ENCODE measurements around the gene HMX3.

The HMX3 gene

GRCh38 chr10:123134915-123135414 lies 805 bp upstream of the HMX3 start:
- DNase-seq: no peak

- DNase-seq: no peak
Observed at GRCh38 chr10:123136221-123136805, 543 bp downstream of the HMX3 start.

- DNase-seq: peak; percentile 13
Observed at GRCh38 chr10:123136806-123137642, 1.3 kb downstream of the HMX3 start.

GRCh38 chr10:123139165-123139520 lies 3.4 kb downstream of the HMX3 start:
- DNase-seq: no peak

- no peak for DNase-seq
Observed at GRCh38 chr10:123139521-123140163, 3.9 kb downstream of the HMX3 start.

- peak; percentile 9 for DNase-seq
Observed at GRCh38 chr10:123140164-123140982, 4.6 kb downstream of the HMX3 start.

GRCh38 chr10:123140983-123141390 lies 5.2 kb downstream of the HMX3 start:
- DNase-seq: no peak

GRCh38 chr10:123141791-123142700 lies 6.3 kb downstream of the HMX3 start:
- no peak for DNase-seq

GRCh38 chr10:123142701-123143161 lies 7.0 kb downstream of the HMX3 start:
- no peak for DNase-seq

- no peak for DNase-seq
Observed at GRCh38 chr10:123143162-123143824, 7.5 kb downstream of the HMX3 start.

GRCh38 chr10:123143825-123144168 lies 8.0 kb downstream of the HMX3 start:
- DNase-seq: no peak

GRCh38 chr10:123144697-123145541 lies 9.1 kb downstream of the HMX3 start:
- no peak for DNase-seq

GRCh38 chr10:123145542-123146012 lies 9.8 kb downstream of the HMX3 start:
- no peak for DNase-seq

- no peak for DNase-seq
Observed at GRCh38 chr10:123146013-123146893, 10.5 kb downstream of the HMX3 start.

GRCh38 chr10:123146894-123147634 lies 11.3 kb downstream of the HMX3 start:
- no peak for DNase-seq

- peak; percentile 51 for DNase-seq
Observed at GRCh38 chr10:123147635-123148413, 12.1 kb downstream of the HMX3 start, which contains the start of gene HMX2. HMX2 (plus strand) TSS chr10:123148136; CDS start chr10:123148379, 243 bp downstream.

GRCh38 chr10:123148414-123149161 lies 12.8 kb downstream of the HMX3 start:
- no peak for DNase-seq
